Hepatocyte (in vitro differentiated cells): ENCODE measurements around the gene CLASP2. TPM values are rescaled to one million over a fixed set of nuclear protein-coding genes. Genes with fewer than 3 reads are reported as not detected.

Source experiments
- DNase-seq: peaks from one replicate; pipeline ENCODE4 v3.0.0-alpha.2; 2016; ENCODE audit warnings: low spot score
- H2AFZ ChIP-seq: fragments of 200-600 bp; sonication (generic); 2 replicates; pipeline ENCODE4 v1.6.0; 2016; ENCODE audit warnings: antibody characterized with exemption, mild to moderate bottlenecking
- H3K27ac ChIP-seq: fragments of 200-600 bp; sonication (generic); 2 replicates; pipeline ENCODE4 v1.5.1; 2016; ENCODE audit warnings: mild to moderate bottlenecking
- H3K27me3 ChIP-seq: fragments of 200-600 bp; sonication (generic); 2 replicates; pipeline ENCODE4 v1.6.1; 2016
- H3K36me3 ChIP-seq: fragments of 200-600 bp; sonication (generic); replicated peaks from 2 replicates; pipeline ENCODE4 v1.5.1; 2016; ENCODE audit warnings: low read depth; ENCODE audit not compliant: insufficient read depth
- H3K4me1 ChIP-seq: fragments of 200-600 bp; sonication (generic); 2 replicates; pipeline ENCODE4 v1.5.1; 2016; ENCODE audit warnings: mild to moderate bottlenecking, moderate library complexity; ENCODE audit not compliant: insufficient read depth
- H3K4me2 ChIP-seq: fragments of 200-600 bp; sonication (generic); 2 replicates; pipeline ENCODE4 v1.6.0; 2016
- H3K4me3 ChIP-seq: fragments of 200-600 bp; sonication (generic); 2 replicates; pipeline ENCODE4 v1.5.1; 2016; ENCODE audit warnings: mild to moderate bottlenecking
- H3K79me2 ChIP-seq: fragments of 200-600 bp; sonication (generic); 2 replicates; pipeline ENCODE4 v1.6.0; 2017; ENCODE audit warnings: mild to moderate bottlenecking
- H3K9me2 ChIP-seq: fragments of 200-600 bp; sonication (generic); replicated peaks from 2 replicates; pipeline ENCODE4 v1.6.0; 2017; ENCODE audit warnings: mild to moderate bottlenecking; ENCODE audit not compliant: insufficient read depth
- H3K9me3 ChIP-seq: fragments of 200-600 bp; sonication (generic); 2 replicates; pipeline ENCODE4 v1.5.1; 2016; ENCODE audit warnings: low read depth, mild to moderate bottlenecking
- H4K20me1 ChIP-seq: fragments of 200-600 bp; sonication (generic); 2 replicates; pipeline ENCODE4 v1.6.0; 2016; ENCODE audit warnings: mild to moderate bottlenecking; ENCODE audit not compliant: insufficient read depth, poor library complexity, severe bottlenecking
- EZH2 ChIP-seq: fragments of 200-600 bp; sonication (generic); IDR thresholded peaks from 2 replicates; pipeline ENCODE4 v1.6.1; 2016; ENCODE audit warnings: antibody characterized with exemption, mild to moderate bottlenecking, borderline replicate concordance
- EZH2phosphoT487 ChIP-seq: fragments of 200-600 bp; sonication (generic); IDR thresholded peaks from one replicate; pipeline ENCODE4 v1.6.1; 2018; ENCODE audit warnings: antibody characterized with exemption, mild to moderate bottlenecking, low read depth, moderate library complexity; ENCODE audit not compliant: unreplicated experiment, severe bottlenecking
- whole genome bisulfite sequencing: methylation state at CpG from one replicate; pipeline ENCODE4 v1.1.6; 2016; ENCODE audit warnings: low lambda C conversion rate; ENCODE audit errors: missing lambda C conversion rate; 5-methylcytosine and 5-hydroxymethylcytosine counted together
- polyA plus RNA-seq: library from polyadenylated mRNA; unstranded; fragments of >200 nt; fragmentation: Nextera tagmentation; extraction: Ambion mirVana; gene quantifications from 2 replicates; pipeline ENCODE4 v1.2.1, GENCODE V29; 2016
- total RNA-seq: library from RNA; depleted of rRNA; stranded (reverse); fragments of >200 nt; gene quantifications from 2 replicates; pipeline ENCODE4 v1.2.3, GENCODE V29; 2014
- TF ChIP-seq, protein P1 (sequence below): fragments of 200-600 bp; sonication (generic); IDR thresholded peaks from 2 replicates; pipeline ENCODE4 v1.5.1; 2016; ENCODE audit warnings: antibody characterized with exemption, mild to moderate bottlenecking; ENCODE audit not compliant: poor library complexity

Gene CLASP2
- total and polyA plus RNA-seq, 2 experiments from 2014 or later = 12.0 to 34.5 TPM

GRCh38 chr3:33592999-33593398, 125.1 kb downstream of the CLASP2 start:
- H3K9me3 ChIP-seq = no peaks in the 10 kb centered on the region
- TF ChIP-seq EZH2 = no peak
- TF ChIP-seq, protein P1, sequence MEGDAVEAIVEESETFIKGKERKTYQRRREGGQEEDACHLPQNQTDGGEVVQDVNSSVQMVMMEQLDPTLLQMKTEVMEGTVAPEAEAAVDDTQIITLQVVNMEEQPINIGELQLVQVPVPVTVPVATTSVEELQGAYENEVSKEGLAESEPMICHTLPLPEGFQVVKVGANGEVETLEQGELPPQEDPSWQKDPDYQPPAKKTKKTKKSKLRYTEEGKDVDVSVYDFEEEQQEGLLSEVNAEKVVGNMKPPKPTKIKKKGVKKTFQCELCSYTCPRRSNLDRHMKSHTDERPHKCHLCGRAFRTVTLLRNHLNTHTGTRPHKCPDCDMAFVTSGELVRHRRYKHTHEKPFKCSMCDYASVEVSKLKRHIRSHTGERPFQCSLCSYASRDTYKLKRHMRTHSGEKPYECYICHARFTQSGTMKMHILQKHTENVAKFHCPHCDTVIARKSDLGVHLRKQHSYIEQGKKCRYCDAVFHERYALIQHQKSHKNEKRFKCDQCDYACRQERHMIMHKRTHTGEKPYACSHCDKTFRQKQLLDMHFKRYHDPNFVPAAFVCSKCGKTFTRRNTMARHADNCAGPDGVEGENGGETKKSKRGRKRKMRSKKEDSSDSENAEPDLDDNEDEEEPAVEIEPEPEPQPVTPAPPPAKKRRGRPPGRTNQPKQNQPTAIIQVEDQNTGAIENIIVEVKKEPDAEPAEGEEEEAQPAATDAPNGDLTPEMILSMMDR = no peak
- TF ChIP-seq EZH2phosphoT487 = no peak
- H3K4me2 ChIP-seq = no peak overlapping the region
- no peaks in the 10 kb centered on the region for H3K36me3 ChIP-seq
- no peak overlapping the region for H3K4me3 ChIP-seq
- H3K4me1 ChIP-seq = no peaks in the 10 kb centered on the region
- H3K27me3 ChIP-seq = no peaks in the 10 kb centered on the region
- H2AFZ ChIP-seq = no peak overlapping the region
- WGBS = 83% methylated on average over 1 of the region's 1 CpG
- peaks cover 2% of the 10 kb centered on the region for H4K20me1 ChIP-seq
- H3K9me2 ChIP-seq = no peaks in the 10 kb centered on the region
- no peak overlapping the region for H3K27ac ChIP-seq
- no peaks in the 10 kb centered on the region for H3K79me2 ChIP-seq
- DNase-seq = no peak

GRCh38 chr3:33590541-33590940, 127.5 kb downstream of the CLASP2 start:
- no peak overlapping the region for H3K27ac ChIP-seq
- WGBS = 98% methylated on average over 2 of the region's 2 CpGs
- DNase-seq = no peak

DNA sequence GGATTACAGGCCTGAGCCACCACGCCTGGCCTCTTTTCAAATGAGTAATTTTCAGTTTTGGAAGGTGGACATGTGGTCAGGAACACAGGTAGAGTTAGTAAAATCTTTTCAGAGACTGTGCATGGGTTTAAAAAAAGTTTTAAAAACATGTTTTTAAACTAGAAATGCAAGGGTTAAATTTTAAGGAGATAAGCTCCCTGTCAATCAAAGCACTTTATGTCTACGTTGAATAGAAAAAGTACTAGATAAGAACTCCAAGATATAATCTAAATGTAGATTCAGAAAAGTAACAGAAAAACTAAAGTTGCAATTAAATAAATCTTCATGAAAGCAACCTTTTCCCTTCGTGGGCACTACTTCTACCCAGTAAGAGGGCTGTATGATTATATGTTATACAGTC, 131.7 kb downstream of the CLASP2 start:
- no peak for DNase-seq
- Histone ChIP-seq H3K79me2 (no peaks in the 10 kb centered on the region), H3K4me1 (no peaks in the 10 kb centered on the region), H3K4me3 (no peak overlapping the region), H2AFZ (no peak overlapping the region), H3K27ac (no peak overlapping the region), H3K36me3 (no peaks in the 10 kb centered on the region), H3K9me2 (no peaks in the 10 kb centered on the region), H3K9me3 (no peaks in the 10 kb centered on the region), H4K20me1 (no peaks in the 10 kb centered on the region), H3K27me3 (no peaks in the 10 kb centered on the region), H3K4me2 (no peak overlapping the region)
- WGBS = 78% methylated on average over 3 of the region's 3 CpGs
- TF ChIP-seq, protein P1 = no peak
- no peak for TF ChIP-seq EZH2phosphoT487
- no peak for TF ChIP-seq EZH2

More at GRCh38 chr3:33590541-33590940, 127.5 kb downstream of the CLASP2 start:
- no peaks in the 10 kb centered on the region for H3K79me2 ChIP-seq
- H3K4me3 ChIP-seq = no peak overlapping the region
- H3K4me2 ChIP-seq = no peak overlapping the region
- no peaks in the 10 kb centered on the region for H3K9me2 ChIP-seq
- H2AFZ ChIP-seq = no peak overlapping the region
- no peaks in the 10 kb centered on the region for H3K9me3 ChIP-seq
- peaks cover 2% of the 10 kb centered on the region for H4K20me1 ChIP-seq
- TF ChIP-seq, protein P1 = no peak
- TF ChIP-seq EZH2phosphoT487 = no peak
- TF ChIP-seq EZH2 = no peak
- H3K27me3 ChIP-seq = no peaks in the 10 kb centered on the region
- no peaks in the 10 kb centered on the region for H3K4me1 ChIP-seq
- H3K36me3 ChIP-seq = no peaks in the 10 kb centered on the region

GRCh38 chr3:33582234-33582633, 135.8 kb downstream of the CLASP2 start:
- DNase-seq = no peak
- no peaks in the 10 kb centered on the region for H3K27me3 ChIP-seq

More at GRCh38 chr3:33582234-33582633, 135.8 kb downstream of the CLASP2 start:
- TF ChIP-seq EZH2 (no peak), EZH2phosphoT487 (no peak)
- TF ChIP-seq, protein P1 = no peak
- Histone ChIP-seq H3K4me2 (no peak overlapping the region), H3K4me1 (no peaks in the 10 kb centered on the region), H3K9me2 (no peaks in the 10 kb centered on the region), H4K20me1 (no peaks in the 10 kb centered on the region), H3K79me2 (no peaks in the 10 kb centered on the region), H3K36me3 (no peaks in the 10 kb centered on the region), H3K27ac (no peak overlapping the region), H3K4me3 (no peak overlapping the region), H2AFZ (no peak overlapping the region), H3K9me3 (no peaks in the 10 kb centered on the region)
- WGBS = 82% methylated on average over 3 of the region's 3 CpGs
